HG03103 (cell line): Measurements from ENCODE around the gene ITPKB.
A peak's percentile ranks its signal among the peaks of the same experiment; 100 is the strongest.

Source experiments
- ATAC-seq: cut with Tn5 transposase; IDR thresholded peaks from one replicate; pipeline ENCODE4 v1.9.1; 2021; ENCODE audit warnings: low read depth; ENCODE audit not compliant: unreplicated experiment

Gene ITPKB

DNA sequence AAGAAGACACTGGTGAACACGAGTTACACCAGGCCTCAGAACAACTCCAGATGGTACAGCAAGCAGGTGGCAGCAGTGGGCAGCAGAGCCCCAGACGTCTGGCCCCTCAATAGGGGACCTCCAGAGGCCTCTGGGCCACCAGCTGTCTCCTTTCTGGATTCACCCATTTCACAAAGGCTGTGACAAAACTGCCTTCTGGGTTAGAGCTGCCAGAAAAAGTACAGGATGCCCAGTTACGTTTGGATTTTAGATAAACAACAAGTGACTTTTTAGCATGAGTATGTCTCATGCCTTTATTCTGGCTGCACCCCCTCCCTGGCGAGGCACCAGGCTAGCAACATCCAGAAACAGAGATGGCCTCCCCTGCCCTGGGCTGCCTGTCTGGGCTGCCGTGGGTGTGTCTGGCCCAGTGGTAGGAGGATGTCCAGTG, 30.1 kb downstream of the ITPKB start:
- no peak for ATAC-seq

DNA sequence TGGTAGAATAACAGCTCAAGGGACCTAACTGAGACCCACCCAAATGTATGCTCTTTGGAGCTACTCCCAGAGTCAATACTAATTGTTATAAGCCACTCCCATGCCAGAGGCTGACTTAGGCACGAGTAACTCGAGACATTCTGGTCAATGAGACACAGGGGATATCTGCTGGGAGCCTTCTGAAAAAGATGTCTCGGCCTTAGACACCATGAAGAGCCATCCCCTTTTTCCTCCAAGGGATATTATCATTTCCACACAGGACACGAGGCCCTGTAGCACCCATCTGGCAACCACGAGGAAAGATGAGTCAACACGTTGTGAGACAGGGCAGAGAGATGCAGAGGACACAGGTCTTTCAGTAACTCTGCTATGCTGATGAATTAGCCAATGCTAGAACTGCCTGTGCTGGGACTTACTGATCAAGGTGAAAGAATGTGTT, 30.7 kb downstream of the ITPKB start:
- no peak for ATAC-seq

DNA sequence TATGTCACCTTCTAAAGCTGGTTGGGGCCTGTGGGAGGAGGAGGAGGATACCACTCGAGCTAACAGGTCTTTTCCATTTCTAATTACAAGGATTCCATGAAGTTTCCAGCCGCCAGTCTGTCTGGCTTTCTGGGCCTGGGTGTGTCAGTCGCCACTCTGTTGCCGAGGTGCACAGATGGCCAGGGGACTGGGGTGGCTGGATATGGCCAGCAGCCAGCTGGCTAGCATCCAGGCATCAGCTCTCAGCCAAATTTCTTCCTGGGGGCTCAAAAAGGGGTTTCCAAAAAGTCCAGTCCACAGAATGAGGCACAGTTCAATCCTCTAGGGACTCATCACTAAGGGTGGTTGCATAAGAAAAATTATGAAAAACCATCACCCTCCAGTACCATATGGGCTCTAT, 32.4 kb downstream of the ITPKB start:
- no peak for ATAC-seq

DNA sequence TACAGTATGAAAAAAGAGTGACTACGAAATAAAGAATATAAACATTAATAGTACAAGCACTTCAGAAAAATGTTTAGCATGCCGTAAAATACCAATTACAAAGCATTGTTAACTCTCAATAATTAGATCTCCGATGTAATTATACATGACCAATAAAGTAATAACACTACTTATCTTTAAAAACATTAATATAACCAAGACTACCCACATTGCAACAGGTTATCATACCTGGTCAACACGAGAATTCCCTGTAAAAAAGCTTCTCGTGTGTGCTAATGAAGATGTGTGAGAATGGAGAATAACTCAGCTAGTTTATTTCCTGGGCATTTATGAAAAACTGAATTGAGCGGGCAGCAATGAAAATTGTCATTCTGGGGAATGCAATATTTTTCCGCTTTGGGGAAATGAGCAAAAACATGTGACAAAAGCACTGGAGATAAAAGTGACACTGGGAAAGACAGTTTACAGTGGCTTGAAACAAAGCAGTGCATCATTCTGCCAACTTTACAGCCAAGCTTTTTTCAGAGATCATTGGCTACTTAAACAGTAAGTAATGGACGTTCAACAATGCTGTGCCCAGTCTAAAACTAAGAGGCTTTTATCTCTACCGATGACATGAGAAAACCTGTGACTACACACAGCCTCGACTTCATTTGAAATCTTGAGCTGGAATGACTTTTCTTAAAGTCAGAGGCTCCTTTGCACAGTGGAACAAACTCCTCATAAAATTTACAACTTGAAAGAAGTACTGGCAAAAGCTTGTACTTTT, 34.7 kb downstream of the ITPKB start:
- ATAC-seq, result no peak

DNA sequence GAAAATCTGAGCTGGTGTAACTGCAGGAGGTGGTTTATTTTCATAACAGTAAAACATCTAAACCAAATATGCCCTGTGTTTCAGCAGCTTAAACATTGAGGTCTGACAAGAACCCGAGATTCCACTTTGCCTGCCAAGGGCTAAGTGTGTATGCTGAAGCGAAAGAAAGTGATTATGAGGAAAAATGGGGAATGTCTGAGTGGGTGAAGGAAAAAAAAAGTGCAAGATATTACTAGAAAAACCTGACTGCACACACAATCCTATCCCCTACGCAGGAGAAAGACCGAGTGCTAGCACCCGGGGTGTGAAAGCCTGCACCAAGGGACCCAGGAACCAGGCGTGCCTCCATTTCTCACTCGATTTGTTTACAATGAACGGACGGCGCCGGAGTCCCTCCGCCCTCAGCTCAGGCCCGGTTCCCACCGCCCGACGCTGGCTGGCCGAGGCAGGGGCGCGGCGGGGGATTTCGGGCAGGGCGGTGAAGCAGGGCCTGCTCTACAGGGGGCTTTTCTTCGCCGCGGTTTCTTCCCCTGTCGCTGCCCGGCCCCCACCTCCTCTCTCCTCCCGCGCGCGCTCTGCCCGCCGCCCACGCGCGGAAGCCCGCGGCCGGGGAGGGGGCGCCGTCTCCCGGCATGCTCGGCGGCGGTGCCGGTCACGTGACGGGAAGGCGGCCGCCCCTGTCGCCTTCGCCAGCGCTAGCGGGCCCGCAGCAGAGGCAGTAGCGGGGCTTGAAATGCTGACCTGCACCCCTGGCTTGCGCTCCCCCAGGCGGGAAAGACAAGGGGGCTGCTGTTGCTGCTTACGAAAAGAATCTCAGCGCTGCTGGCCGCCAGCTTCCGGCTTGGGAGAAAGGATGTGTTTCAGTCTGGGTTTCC, 35.9 kb downstream of the ITPKB start:
- ATAC-seq, result peak; percentile 67

DNA sequence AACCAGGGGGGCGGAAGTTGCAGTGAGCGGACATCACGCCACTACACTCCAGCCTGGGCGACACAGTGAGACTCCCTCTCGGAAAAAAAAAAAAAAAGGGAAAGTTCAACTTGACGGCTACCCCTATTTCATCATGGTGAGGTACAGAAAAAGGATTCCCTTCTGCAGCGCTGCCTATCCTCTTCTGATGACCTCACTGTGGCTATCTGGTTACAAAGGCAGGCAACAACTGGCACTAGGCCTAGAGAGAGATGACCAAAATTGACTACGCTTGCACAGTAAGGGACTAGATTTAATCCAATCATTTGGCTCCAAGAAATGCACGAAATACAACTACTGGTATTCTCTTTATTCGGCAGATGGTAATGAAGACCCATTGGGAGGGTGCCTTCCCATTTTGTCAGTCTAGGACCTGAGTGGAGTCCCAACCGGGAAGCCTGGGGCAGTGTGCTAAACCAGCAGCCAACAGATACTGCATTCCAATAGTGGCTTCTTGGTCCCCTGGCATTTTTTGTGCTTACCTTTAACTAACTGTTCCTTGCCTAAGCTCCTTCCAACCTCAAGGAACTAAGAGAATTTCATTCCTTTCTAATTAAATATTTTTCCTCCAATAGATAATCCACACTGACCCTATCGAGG, 36.6 kb downstream of the ITPKB start:
- ATAC-seq, result no peak

DNA sequence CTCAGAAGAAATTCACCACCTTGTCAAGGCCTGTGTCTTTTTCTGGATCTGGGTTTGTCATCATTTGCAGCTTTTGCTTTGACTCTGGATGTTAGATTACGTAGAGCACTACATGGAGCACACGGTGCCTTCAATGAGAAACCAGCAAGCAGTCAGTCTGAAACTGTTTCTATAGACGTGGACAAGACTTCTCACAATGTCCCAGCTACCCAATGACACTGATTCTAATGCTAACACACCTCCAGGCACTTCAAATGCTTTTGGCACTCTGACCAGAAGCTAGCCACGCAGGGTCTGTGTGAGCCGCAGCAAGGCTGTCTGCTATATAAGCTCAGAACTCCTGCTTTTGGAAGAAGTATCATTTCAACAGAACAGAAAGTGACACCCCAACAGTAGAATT, 38.2 kb downstream of the ITPKB start:
- ATAC-seq, result no peak

DNA sequence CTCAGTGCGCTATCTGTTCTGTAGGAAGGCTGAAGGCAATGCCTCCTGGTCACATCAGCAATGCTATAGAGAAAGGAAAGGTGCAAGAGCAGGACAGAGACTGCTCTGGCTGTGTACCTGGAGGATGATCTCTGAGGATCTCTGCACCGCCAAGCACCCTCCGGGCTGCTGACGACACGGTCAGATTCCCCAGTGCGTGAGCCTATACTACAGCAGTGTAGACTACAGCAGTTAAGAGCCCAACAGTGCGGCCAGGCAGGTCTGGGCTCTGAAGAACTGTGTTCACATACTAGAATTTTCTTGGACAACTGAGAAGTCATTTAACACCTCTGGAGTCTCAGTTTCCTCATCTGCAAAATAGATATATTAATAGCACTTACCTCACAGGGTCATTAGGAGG, 39.9 kb downstream of the ITPKB start:
- no peak for ATAC-seq

DNA sequence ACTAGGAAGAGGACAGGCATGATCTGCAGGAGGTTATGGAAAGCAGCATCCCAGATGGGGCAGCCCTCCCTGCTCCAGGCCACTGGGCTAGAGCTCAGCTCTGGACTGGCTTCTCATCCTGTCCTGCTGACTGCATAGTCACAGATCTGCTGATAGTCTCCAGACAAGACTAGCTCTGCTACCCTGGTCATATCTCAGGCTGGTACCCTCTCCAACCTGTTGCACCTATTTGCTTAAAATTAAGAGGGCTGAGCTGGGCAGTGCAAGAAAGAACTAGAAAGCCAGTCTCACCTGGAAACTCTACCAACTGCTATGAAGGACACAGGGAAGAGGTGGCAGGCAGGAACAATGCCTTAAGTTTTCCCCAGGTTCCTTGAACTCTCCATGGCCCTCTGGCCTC, 40.4 kb downstream of the ITPKB start:
- no peak for ATAC-seq

DNA sequence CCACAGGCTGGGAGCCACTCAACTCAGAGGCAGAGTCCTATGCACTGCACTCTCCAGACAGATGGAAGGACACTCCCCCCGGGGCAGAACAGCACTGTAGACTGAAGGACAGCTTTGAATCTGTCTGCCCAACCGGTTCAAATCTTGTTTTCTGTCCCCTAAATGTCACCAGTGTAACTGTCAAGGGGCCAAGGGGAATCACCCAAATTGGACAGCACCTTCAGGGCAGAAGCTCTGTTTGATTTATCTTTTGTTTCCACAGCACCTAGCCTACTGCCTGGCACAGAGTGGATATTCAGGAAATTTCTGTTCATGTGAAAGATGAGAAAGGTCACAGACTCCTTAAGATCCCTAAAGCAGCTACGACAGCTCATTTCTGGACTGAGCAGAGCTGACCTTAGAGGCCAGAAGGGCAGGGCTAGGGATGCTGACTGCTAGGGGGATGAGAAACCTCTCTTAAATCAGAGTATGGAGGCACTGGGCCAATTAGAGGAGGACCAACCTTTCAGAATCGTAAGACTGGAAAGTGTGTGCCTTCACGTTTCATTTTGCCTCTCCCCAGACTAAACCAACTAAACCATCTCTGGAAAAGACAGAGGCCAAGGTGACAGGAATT, 41.0 kb downstream of the ITPKB start:
- no peak for ATAC-seq

DNA sequence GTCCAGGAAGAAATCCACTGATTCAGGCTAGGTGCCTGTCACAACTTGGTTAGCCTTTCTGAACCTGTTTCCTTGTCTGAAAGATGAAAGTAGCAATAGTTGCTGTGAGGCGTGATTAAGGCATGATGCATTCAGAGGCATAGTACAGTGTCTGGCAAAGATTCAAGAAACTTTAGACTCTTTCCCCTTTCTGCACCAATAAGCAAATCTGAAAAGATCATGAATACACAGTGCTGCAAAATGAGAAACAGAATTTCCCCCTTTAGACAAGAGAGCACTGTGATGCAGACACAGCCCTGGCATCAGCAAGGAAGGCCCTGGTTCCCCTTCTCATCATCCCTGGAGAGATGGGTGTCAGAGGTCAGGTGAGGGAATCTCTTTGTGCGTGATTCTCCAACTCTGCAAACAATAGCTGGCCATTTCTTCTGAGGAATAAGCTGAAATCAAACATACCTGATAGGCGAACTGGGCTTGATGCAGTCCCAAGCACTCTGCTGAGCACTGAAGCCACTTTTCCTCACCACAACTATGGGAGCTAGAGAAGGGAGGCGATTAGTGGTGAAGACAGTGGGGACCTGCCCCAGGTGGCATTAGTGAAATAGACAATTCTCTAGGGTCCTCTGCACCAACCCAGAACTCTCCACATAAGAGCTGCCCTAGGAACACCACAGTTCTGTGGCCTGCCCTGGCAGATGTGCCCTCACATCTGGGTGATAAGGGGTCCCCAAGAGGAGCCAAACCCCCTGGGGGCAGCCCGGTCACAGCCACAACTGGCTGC, 41.7 kb downstream of the ITPKB start:
- ATAC-seq, result peak; percentile 49

DNA sequence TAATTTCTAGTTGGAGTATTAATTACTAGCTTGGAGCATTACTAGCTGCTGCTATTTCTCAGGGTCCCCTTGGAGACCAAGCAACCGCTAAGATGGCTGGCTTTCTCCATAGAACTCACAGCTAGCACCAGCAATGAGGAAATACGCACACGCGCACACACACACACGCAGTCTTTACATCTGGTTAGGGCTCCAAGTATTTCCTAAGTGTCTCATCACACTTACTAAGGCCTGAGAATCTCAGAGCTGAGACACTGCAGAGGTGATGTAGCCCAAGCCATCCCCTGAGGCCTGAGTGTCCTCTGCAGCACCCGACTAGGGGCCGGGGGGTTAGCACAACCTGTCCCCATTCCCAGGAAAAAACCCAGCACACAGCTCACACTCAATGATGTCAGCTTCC, 42.5 kb downstream of the ITPKB start:
- ATAC-seq, result no peak

DNA sequence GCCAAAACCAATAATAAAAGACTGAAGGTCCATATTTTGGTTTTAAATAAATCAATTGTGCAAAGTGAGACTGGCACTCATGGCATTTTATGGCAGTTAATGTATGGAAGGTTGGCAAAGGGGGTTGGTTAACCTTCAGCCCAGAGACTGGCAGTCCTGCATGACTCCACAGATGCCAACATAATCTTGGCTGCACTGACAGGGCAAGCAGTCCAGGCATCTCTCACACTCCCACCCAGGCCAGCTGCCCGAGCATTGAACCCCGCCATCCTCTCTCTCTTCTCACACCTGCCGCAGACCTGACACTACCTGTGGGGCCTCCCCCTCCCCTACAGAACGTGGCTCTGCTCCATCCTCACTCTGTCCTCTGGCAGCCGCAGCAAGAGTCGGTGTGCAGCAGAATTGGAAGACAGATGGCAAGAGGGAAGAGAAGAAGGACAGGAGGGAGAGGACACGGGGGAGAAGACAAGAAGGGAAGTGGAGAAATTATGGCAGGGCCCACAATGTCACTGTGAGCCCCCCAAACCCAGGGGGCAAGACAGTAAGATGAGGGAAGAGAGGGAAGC, 43.7 kb downstream of the ITPKB start:
- no peak for ATAC-seq

DNA sequence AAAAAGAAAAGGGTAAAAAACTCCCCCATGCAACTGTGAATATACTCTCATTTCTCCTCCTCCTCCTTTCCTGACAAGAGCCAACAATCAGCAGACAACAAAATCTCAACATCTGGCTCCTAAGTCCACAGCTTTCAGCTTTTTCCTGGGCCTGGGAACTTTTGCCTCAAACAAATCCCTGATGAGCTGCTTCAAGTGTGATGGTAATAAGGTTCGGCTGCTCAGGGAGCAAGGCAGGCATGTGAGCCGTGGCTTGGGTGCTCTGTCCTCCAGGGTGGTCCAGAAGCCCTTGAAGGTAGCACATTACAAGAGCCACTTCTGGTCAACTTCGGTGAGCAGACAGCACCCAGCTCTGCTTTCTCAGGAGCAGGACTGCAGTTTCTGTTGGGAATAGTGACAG, 46.3 kb downstream of the ITPKB start:
- ATAC-seq, result no peak

DNA sequence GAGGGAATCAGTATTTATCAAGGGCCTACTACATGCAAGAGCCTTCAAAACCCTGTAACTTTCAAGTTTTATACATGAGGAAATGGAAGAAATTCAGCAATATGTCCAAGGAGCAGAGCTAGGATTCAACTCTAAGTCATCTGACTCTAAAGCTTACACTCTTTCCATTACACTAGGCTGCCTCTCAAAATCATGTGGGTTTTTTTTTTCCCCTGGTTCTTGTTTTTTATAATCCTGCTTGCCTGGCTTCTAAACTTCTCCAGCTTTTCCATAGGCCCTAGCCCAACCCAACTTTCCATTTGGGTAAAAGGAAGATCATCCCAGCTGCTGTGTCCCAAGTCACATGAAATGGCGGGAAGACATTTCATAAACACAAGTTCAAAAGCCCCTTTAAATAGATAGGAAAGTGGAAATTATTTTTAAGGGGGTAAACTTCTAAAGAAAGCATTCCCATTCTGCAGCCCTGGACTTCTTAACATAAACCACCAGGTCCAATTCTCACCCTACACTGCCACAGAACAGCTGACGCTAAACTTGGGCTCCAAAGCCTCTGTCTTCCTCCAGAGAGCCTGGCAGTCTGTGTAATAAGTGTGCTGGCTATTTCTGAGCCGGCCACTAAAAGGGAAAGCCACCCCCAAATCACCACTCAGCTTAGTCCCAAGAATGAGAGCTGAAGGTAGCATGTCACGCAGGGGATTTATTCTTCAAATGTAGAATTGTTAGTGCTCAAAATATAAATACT, 46.9 kb downstream of the ITPKB start:
- ATAC-seq, result no peak

DNA sequence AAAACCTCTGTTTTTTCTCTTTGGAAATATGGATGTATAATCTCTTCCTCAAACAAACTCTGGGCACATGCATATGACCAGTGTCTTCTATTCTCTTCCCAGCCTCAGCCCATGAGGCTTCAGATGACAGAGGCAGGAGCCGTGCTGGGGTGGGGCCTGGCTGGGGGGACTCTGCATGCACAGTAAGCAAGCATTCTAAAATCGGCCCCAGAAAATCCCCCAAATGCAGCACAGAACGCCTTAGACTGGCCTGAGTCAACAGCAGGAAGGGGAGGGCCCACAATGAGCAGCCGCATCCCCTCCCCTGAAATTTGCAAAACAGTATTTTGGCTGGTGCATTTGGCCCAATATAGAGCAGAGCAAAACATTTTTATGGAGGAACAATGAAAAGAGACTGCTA, 47.8 kb downstream of the ITPKB start:
- ATAC-seq, result no peak

DNA sequence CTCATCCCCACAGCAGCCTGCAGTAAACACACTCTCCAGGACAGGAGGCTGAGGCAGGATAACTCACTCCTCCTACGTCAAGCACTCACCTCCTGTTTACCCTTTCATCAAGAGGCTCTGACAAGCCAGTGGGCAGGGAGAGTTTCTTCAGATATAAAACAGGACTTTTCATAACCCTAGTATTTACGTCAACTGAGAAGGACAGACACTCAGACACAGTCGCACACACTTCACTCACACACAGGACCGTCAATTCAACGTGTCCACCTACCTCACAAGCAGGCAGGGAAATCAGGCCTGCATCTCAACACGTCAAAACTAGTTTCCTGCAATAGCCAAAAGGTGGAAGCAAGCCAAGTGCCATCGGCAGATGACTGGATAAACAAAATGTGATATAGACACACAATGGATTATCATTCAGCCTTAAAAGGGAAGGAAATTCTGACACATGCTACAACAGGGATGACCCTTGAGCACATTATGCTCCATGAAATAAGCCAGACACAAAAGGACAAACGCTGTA, 48.6 kb downstream of the ITPKB start:
- no peak for ATAC-seq

DNA sequence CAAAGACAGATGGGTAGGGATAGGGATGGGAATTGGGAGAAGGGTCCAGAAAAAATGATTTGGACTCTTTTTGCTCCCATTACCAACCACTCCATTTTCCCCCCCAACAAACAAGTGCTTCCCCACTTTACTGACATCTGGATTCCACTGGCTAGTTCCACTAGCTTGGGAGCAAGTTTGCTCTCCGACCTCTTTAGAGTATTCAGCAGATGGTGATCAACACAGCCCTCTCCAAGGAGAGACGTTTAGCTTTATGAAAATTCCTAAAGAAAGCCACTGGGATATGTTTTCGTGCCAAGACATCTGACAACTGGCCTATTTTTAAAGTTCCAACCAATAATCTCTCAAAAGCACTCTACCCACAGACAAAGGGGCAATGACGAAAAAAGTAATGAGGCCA, 50.3 kb downstream of the ITPKB start:
- ATAC-seq, result no peak
